Tibial nerve (tissue), 3 donors: ENCODE data around the gene GRIP2.

Experiments used
- POLR2A ChIP-seq, 2 donors: fragments of 450-650 bp; IDR thresholded peaks; one replicate each; pipeline ENCODE4 v1.6.1; 2017; ENCODE audit warnings: antibody characterized with exemption in 2 of 2, mild to moderate bottlenecking in 2 of 2, moderate library complexity in 2 of 2
- TF ChIP-seq, protein P1 (sequence below), 5 experiments: fragments of 200-600 bp in 3 of 5; fragments of 450-650 bp in 2 of 5; sonication (generic) in 3 of 5; IDR thresholded peaks; one replicate each; pipeline ENCODE4 v1.5.1; 2016 to 2019; ENCODE audit warnings: antibody characterized with exemption in 5 of 5, mild to moderate bottlenecking in 3 of 5, moderate library complexity in 2 of 5

DNA sequence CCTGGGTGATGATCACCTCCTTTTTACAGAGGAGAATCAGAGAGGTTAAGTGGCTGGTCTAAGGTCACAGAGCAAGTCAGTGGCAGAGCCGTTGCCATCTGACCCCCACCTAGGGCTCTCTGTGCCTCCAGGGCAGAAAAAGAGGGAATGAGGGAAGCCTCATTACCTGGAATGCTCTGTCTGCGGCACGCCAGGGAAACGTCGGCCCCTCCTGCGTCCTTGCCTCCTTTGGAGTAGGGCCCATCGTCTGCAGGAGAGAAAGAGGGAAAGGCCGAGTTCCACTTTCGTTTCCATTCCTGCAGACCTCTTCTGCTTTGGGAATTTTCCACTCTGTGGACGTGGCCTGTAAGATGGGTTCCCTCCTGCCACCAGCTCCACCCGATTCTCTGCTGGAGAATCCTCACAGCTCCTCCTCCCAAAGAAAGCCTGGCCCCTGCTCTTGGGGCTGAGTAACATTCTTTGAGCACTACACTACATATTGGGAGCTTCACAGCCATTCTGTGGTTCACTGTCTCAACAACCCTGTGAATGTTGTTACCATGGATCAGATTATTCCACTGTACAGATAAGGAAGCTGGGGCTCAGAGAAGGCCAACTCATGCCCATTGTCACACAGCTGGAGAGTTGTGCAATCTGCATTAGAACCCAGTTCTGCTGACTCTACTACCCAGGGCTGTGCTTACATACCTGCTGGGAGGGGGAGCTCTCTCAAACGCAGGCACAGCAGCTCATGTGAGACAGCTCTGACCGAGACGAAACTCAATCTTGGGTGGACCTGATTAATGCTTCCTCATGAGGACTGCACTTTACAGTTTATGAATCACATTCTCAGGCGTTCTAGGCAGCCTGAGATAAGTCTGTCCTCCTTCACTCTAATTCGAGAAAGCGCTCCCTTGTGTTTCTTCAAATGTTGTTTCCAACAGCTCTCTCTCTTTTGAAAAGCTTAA is 14.2 kb downstream of the GRIP2 start:
- TF ChIP-seq, protein P1, sequence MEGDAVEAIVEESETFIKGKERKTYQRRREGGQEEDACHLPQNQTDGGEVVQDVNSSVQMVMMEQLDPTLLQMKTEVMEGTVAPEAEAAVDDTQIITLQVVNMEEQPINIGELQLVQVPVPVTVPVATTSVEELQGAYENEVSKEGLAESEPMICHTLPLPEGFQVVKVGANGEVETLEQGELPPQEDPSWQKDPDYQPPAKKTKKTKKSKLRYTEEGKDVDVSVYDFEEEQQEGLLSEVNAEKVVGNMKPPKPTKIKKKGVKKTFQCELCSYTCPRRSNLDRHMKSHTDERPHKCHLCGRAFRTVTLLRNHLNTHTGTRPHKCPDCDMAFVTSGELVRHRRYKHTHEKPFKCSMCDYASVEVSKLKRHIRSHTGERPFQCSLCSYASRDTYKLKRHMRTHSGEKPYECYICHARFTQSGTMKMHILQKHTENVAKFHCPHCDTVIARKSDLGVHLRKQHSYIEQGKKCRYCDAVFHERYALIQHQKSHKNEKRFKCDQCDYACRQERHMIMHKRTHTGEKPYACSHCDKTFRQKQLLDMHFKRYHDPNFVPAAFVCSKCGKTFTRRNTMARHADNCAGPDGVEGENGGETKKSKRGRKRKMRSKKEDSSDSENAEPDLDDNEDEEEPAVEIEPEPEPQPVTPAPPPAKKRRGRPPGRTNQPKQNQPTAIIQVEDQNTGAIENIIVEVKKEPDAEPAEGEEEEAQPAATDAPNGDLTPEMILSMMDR (IDR thresholded peaks at IDR 0.05), result no peak
- no peak for TF ChIP-seq POLR2A (IDR thresholded peaks at IDR 0.05)
